Keratinocyte (primary cell): ENCODE results near the gene CLIC3. TPM values are rescaled to one million over a fixed set of nuclear protein-coding genes. Genes with fewer than 3 reads are reported as not detected.

Experiments used
- DNase-seq: peaks from one replicate; pipeline ENCODE4 v3.0.0-alpha.2; 2011; ENCODE audit warnings: low read depth, missing footprints, low spot score
- FAIRE-seq: peaks from 2 replicates; lab custom pipeline; 2011; peaks lifted over from hg19 to GRCh38; lab: Jason Lieb, UNC
- H2AFZ ChIP-seq: 2 replicates; pipeline ENCODE4 v1.6.0; 2012; ENCODE audit warnings: low read length, control low read depth, inconsistent platforms; ENCODE audit not compliant: control insufficient read depth
- H3K27ac ChIP-seq: 2 replicates; pipeline ENCODE4 v1.5.1; 2011; ENCODE audit warnings: low read length; ENCODE audit not compliant: control insufficient read depth, insufficient read depth
- H3K27me3 ChIP-seq: 3 replicates; pipeline ENCODE4 v1.6.0; 2011; ENCODE audit warnings: low read length; ENCODE audit not compliant: control insufficient read depth, insufficient read depth; ENCODE audit errors: extremely low read depth
- H3K36me3 ChIP-seq, 2 experiments: 2 replicates in 1 of 2; 3 replicates in 1 of 2; pipeline ENCODE4 v1.5.1; 2011; ENCODE audit warnings: low read length in 2 of 2, mild to moderate bottlenecking in 1 of 2; ENCODE audit not compliant: control insufficient read depth in 2 of 2, insufficient read depth in 2 of 2; ENCODE audit errors: extremely low read depth in 1 of 2
- H3K4me1 ChIP-seq: 3 replicates; pipeline ENCODE4 v1.5.1; 2011; ENCODE audit warnings: low read length; ENCODE audit not compliant: control insufficient read depth, insufficient read depth; ENCODE audit errors: extremely low read depth
- H3K4me2 ChIP-seq: 3 replicates; pipeline ENCODE4 v1.6.0; 2011; ENCODE audit warnings: low read depth, low read length; ENCODE audit not compliant: control insufficient read depth, insufficient read depth; ENCODE audit errors: extremely low read depth
- H3K4me3 ChIP-seq, 3 experiments: fragments of 200-600 bp in 1 of 3; sonication (generic) in 1 of 3; 2 replicates in 2 of 3; 3 replicates in 1 of 3; pipeline ENCODE4 v1.5.1; 2011 to 2016; ENCODE audit warnings: low read length in 3 of 3, mild to moderate bottlenecking in 3 of 3, control low read depth in 2 of 3, inconsistent platforms in 1 of 3, low read depth in 1 of 3, mixed read lengths in 1 of 3, mixed run types in 1 of 3, moderate library complexity in 1 of 3; ENCODE audit not compliant: control insufficient read depth in 2 of 3, insufficient read depth in 2 of 3; ENCODE audit errors: extremely low read depth in 1 of 3
- H3K79me2 ChIP-seq: 2 replicates; pipeline ENCODE4 v1.6.0; 2012; ENCODE audit warnings: low read length; ENCODE audit not compliant: control insufficient read depth, insufficient read depth
- H3K9ac ChIP-seq: 3 replicates; pipeline ENCODE4 v1.6.0; 2011; ENCODE audit warnings: low read length; ENCODE audit not compliant: control insufficient read depth, insufficient read depth; ENCODE audit errors: extremely low read depth
- H3K9me1 ChIP-seq: 3 replicates; pipeline ENCODE4 v1.6.0; 2011; ENCODE audit warnings: low read length; ENCODE audit not compliant: control insufficient read depth, insufficient read depth; ENCODE audit errors: extremely low read depth
- H3K9me3 ChIP-seq: 2 replicates; pipeline ENCODE4 v1.5.1; 2012; ENCODE audit warnings: low read depth, low read length; ENCODE audit not compliant: control insufficient read depth
- H4K20me1 ChIP-seq: 3 replicates; pipeline ENCODE4 v1.6.0; 2011; ENCODE audit warnings: low read length; ENCODE audit not compliant: control insufficient read depth, insufficient read depth; ENCODE audit errors: extremely low read depth
- CTCF ChIP-seq, 3 experiments: IDR thresholded peaks in 1 of 3; conservative IDR thresholded peaks in 1 of 3; optimal IDR thresholded peaks in 1 of 3; 2 replicates in 2 of 3; 3 replicates in 1 of 3; pipeline versions ENCODE3 to v1.5.1; 2011; ENCODE audit warnings: low read length in 3 of 3, mild to moderate bottlenecking in 3 of 3, moderate library complexity in 2 of 3, control low read depth in 1 of 3, inconsistent platforms in 1 of 3; ENCODE audit not compliant: insufficient read depth in 2 of 3; ENCODE audit errors: extremely low read depth in 1 of 3
- EZH2 ChIP-seq: IDR thresholded peaks from one replicate; pipeline ENCODE4 v1.6.1; 2012; ENCODE audit warnings: inconsistent platforms, mild to moderate bottlenecking, low read length, moderate library complexity
- dilution Hi-C: fragments of 300-500 bp; cut with MboI; formaldehyde crosslinking; loops from one replicate; pipeline ENCODE4 v1.7.0; 2020; ENCODE audit warnings: low sequenced_read_pairs; ENCODE audit not compliant: extremely low pct_ligation_motif_present
- polyA plus RNA-seq, 5 experiments: library from polyadenylated mRNA; depleted of rRNA in 3 of 5; stranded (reverse) in 3 of 5; stranded (forward) in 1 of 5; unstranded in 1 of 5; fragments of >200 nt; gene quantifications; 1 replicate in 1 of 5; 2 replicates in 3 of 5; 3 replicates in 1 of 5; pipeline versions ENCODE4 v1.2.1 to v1.2.3, GENCODE V29; 2011 to 2012; ENCODE audit warnings: missing spikeins in 2 of 5, low read depth in 1 of 5, low replicate concordance in 1 of 5

The CLIC3 gene
- polyA plus RNA-seq, 1 donor (not counting 4 experiments of a cell fraction or from before 2014, with no cell fraction given): 5.5 TPM

- Histone ChIP-seq H3K27ac (no peak overlapping the region), H3K79me2 (no peaks in the 10 kb centered on the region), H2AFZ (no peak overlapping the region), H3K9me3 (no peaks in the 10 kb centered on the region), H3K9ac (no peak overlapping the region), H3K9me1 (no peaks in the 10 kb centered on the region), H3K4me2 (no peak overlapping the region), H3K27me3 (no peaks in the 10 kb centered on the region), H3K36me3 (no peaks in the 10 kb centered on the region), H3K4me3 (no peak overlapping the region), H4K20me1 (no peaks in the 10 kb centered on the region), H3K4me1 (peaks cover 8% of the 10 kb centered on the region)
- dilution Hi-C loops: no loop called here
- no peak for TF ChIP-seq CTCF (optimal IDR thresholded peaks at IDR 0.05 in 1 of 3, IDR thresholded peaks at IDR 0.05 in 1 of 3, conservative IDR thresholded peaks at IDR 0.05 in 1 of 3; ENCODE audit: extremely low read depth in 1 of 3, insufficient read depth in 2 of 3, low read length in 3 of 3)
- TF ChIP-seq EZH2: no peak
- DNase-seq (no peak), FAIRE-seq (no peak)
These were observed 24.6 kb downstream of the CLIC3 start for GRCh38 chr9:136971746-136972145.

GRCh38 chr9:136970361-136970760 is 26.0 kb downstream of the CLIC3 start:
- no peaks in the 10 kb centered on the region for H3K79me2 ChIP-seq
- no peaks in the 10 kb centered on the region for H4K20me1 ChIP-seq
- H3K36me3 ChIP-seq: no peaks in the 10 kb centered on the region
- no peaks in the 10 kb centered on the region for H3K27me3 ChIP-seq
- dilution Hi-C loops: no loop called here
- DNase-seq (no peak), FAIRE-seq (no peak)
- peaks cover 7% of the 10 kb centered on the region for H3K4me1 ChIP-seq
- H3K9me1 ChIP-seq: no peaks in the 10 kb centered on the region
- H3K4me3 ChIP-seq: no peak overlapping the region
- H3K9ac ChIP-seq: no peak overlapping the region
- H3K4me2 ChIP-seq: no peak overlapping the region
- H3K9me3 ChIP-seq: no peaks in the 10 kb centered on the region
- TF ChIP-seq CTCF (optimal IDR thresholded peaks at IDR 0.05 in 1 of 3, IDR thresholded peaks at IDR 0.05 in 1 of 3, conservative IDR thresholded peaks at IDR 0.05 in 1 of 3; ENCODE audit: extremely low read depth in 1 of 3, insufficient read depth in 2 of 3, low read length in 3 of 3) (no peak), EZH2 (no peak)
- no peak overlapping the region for H3K27ac ChIP-seq
- H2AFZ ChIP-seq: no peak overlapping the region
